Mammary epithelial cell (primary cell): ENCODE results near the gene ZNF316.

Source experiments
- CTCF ChIP-seq, 2 donors: IDR thresholded peaks in 1 of 2; conservative IDR thresholded peaks in 1 of 2; 2 replicates each; pipeline ENCODE4 v1.5.1; 2011 to 2012; ENCODE audit warnings: inconsistent platforms in 2 of 2, low read length in 2 of 2, mild to moderate bottlenecking in 2 of 2, control low read depth in 1 of 2, low read depth in 1 of 2; ENCODE audit not compliant: insufficient read depth in 1 of 2; ENCODE audit errors: extremely low read depth in 1 of 2
- EZH2 ChIP-seq: IDR thresholded peaks from 2 replicates; pipeline ENCODE4 v1.6.1; 2012; ENCODE audit warnings: low read length, inconsistent platforms, borderline replicate concordance

DNA sequence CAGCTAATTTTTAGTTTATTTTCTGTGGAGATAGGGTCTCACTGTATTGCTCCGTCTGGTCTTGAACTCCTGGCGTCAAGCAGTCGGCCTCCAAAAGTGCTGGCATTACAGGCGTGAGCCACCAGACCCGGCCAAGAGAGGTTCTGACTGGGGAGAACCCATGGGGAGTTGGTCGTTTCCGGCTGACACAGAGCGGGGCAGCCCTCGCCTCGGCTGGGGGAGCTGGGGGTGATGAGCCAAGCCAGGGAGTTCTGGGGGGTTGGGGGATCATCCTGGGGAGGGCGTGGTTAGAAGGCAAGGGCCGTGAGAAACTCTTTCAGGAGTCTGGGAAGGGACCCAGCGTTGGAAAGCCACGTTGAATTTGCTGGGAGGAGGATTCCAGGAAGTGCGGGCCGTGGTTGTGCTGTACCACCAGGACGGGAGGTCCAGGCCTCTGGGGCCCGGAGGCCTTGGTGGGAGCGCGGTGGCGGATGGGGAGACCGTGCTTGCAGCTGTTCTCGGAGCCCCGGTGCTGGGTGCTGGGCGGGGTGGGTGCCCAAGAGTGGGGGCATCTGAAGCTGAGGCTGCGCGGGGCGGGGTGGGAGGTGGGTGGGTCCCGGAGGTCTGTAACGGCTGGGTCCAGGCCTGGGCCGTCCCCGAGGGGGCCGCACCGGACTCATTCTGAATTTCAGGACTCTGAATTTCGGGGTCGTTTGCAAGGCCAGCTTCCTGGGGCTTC lies 30.1 kb upstream of the ZNF316 start:
- TF ChIP-seq CTCF (conservative IDR thresholded peaks at IDR 0.05 in 1 of 2, IDR thresholded peaks at IDR 0.05 in 1 of 2; ENCODE audit: extremely low read depth in 1 of 2, insufficient read depth in 1 of 2, low read depth in 1 of 2, low read length in 2 of 2): no peak
- no peak for TF ChIP-seq EZH2
